CD4-positive, alpha-beta T cell treated with Interleukin-1 beta for 1 hour (primary cell): ENCODE results near the gene TRH.

ENCODE experiments used
- DNase-seq, 2 donors: peaks; one replicate each; pipeline ENCODE4 v3.0.0-alpha.2; 2020 to 2022

Gene TRH, protein sequence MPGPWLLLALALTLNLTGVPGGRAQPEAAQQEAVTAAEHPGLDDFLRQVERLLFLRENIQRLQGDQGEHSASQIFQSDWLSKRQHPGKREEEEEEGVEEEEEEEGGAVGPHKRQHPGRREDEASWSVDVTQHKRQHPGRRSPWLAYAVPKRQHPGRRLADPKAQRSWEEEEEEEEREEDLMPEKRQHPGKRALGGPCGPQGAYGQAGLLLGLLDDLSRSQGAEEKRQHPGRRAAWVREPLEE

DNA sequence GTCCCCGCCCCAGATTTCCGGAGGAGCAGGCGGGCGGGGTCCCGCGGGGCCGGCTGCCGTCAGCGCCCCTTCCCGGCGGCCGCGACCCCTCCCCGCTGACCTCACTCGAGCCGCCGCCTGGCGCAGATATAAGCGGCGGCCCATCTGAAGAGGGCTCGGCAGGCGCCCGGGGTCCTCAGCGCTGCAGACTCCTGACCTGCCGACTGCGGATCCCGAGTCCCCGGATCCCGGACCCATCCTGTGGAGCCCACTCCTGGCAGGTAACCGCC is at the start of gene TRH:
TSS of gene TRH (plus strand) at position 157 of the 269 bp plus-strand sequence. CDS start 1,097 bp downstream, outside the sequence.
- no peak for DNase-seq

DNA sequence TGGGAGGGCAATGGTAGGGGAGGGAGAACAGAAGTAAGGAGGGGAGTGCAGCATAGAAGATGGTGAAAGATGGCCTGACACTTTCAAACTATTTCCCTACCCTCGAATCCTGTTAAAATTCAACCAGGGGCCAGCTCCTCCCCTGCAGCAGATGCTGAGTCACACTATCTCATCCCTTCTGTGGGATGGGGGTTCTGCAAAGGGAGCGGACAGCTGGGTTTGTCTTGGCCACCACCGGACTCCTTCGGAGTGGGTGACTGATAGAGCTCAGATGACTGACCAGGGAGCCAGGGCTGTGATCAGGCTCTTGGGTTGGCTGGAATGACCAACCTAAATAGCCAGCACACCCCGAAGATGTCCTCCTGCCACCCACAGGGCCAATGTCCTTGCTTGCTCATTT is 47.4 kb upstream of the TRH start:
- DNase-seq: no peak

DNA sequence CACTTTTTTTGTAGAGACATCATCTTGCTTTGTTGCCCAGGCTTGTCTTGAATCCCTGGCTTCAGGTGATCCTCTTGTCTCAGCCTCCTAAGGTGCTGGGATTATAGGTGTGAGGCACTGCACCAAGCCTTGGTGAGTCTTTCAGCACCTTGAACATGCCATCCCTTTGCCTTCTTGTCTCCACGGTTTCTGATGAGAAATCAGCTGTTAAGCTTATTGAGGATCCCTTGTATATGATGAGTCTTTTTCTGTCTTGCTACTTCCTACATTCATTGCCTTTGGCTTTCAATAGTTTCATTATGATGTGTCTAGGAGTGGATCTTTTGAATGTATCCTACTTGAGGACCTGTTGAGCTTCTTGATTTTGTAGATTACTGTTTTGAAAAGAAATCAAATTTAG is 45.1 kb upstream of the TRH start:
- no peak for DNase-seq

- DNase-seq: no peak
Observed at GRCh38 chr3:129933471-129933870, 41.0 kb upstream of the TRH start.

DNA sequence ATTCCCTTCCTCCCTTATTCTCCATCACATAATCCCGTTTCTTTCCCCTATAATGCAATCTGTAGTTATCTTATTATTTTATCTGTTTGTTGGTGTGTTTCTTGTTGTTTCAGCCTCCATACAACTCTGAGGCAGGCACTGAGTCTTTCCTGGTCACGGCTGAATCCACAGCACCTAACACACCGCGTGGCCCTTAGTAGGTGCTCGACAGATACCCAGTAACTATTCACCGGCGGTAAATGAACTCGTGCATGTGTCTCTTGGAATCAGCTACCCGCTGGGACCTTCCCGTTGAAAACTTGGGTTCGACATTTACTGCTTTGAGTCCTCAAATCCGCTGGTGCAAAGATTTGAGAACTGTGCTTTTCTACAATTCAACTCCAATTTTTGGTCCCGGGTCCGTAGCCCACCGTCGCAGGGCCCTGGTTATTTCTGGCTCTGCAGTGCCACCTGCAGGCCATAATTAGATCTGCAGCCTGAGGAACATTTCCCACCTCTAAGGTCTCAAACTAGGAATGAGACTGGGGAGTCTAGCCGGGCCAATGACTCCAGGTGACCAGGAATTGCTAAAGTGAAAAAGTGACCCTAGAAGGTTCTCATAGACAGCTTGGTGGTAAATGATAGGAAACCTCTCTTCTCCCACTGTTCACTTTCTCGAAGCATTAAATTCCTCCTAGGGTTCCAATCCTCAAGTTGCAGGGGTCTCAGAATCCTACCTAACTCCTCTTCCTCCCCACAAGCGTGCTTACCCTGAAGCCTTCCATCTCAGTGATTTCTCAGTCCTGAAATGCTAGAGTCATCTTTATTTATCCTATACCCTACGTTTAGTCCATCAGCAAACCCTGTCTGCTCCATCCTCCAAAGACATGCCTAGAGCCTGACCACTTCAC is 40.0 kb upstream of the TRH start:
- DNase-seq: peak; percentile 11 to 39

GRCh38 chr3:129936757-129937156 is 37.8 kb upstream of the TRH start:
- peak; percentile 31 to 61 for DNase-seq

DNA sequence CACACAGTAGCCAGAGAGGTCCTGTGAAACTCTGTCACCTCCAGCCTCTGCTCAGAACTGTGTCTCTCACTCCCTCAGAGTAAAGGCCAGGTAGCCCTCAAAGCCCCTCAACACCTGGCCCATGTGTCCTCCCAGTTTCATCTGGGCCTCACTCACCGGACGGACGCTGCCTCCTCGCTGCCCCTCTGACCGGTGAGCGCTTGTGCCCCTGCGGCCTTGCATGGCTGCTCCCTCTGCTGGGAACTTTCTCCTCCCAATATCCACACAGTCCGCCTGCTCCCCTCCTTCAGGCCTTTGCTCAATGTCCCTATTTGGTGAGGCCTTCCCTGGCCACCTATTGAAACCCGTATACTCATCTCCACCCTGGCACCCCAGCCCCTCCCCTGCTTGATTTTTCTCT is 36.8 kb upstream of the TRH start:
- no peak for DNase-seq

DNA sequence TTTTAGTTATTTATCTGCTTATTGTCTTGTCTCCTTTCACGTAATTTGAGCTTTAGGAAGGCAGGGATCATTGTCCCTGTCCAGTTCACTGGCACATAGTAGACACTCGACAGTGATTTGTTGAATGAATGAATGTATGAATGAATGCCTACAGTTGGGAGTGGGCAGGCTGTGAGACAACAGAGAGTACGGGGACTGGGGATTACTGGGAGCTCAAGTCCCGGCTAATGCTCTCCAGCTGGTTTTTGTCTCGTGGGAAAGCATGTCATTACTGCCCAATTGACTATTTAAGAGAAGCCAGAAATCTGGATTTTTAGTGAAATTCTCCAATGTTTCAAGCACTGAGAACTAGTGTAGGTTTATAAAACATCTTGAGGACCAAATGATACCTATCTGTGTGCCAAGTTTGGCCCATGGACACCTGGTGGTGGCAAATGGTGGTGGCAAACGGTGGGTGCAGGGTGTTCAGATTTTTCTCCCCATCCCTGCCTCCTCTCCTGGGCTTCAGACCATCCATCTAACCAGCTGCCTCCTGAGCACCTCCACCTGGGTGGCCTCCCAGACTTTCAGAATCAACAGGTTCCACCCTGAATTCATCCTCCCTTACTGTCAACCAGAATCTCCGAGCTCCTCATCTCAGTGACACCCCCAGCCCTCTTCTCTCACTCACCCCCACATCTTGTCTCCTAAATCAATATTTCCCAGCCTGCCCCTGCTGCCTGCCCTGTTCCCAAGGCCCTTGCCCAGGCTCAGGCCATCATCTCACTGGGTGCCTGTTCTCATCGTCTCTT is 36.2 kb upstream of the TRH start:
- no peak for DNase-seq

DNA sequence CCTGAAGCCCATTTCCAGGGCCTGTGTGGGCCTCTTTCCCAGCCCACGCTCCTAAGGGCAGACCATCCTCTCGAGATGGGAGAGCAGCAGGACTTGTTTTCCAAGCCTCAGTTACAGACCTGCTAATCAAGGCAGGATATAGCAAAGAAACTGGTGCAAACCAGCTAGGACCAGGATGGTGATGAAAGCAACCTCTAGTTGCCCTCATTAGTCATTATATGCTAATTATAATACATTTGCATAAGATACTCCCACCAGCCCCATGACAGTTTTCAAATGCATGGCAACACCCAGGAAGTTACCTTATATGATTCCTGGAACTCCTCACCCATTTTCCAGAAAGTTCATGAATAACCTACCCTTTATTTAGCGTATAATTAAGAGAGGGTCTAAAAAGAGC is 34.4 kb upstream of the TRH start:
- no peak for DNase-seq

DNA sequence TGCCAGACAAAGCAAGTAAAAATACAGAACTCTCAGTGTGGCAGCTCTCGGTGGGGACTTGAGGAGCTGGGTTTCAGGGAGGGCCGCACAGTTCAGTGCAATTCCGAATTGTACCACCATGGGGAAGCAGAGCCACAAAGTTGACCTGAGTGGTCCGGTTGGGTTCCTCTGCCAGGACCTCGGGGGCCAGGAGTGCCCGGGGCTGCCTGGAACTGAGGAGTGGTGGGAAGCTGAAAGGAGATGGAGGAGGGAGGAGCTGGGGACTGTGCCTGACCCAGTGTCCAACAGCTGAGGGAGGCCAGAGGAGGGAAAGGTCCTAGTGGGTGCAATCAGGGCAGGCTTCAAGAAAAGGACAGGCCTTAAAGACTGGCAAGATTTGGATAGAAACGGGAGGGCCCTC is 32.2 kb upstream of the TRH start:
- peak; percentile 29 to 42 for DNase-seq

GRCh38 chr3:129943020-129943419 is 31.5 kb upstream of the TRH start:
- DNase-seq: no peak

- DNase-seq: no peak
Observed at GRCh38 chr3:129944709-129945108, 29.8 kb upstream of the TRH start.

DNA sequence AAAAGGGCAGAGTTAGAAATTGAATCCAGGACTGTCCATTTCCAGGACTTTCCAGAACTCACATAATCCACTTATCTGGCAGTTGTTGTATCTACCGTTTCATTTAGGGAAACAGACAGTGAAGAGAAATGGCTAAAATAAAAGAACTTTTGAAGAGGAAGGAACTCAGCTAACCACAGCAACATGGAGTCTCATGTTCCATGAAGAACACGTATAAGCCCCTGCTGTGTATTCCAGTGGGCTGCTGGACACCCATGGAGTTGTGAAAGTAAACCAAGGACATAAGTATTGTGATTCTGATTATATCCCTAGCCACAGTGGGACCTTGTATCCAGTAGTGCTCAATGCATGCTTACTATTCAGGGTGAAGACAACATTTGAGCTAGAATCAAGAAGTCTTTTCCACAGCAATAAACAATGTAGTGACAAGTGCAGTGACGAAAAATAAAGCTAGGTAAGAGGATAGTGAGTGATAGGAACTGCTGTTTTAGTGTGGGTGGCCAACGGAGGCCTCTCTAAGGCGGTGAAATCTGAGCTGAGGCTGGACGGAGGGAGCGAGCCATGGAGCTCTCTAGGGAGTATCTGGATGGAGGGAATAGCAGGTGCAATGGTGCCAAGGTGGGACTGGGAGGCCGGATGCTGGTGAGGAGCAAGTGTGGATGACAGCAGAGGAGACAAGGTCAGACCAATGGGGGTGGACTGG is 26.8 kb upstream of the TRH start:
- DNase-seq: no peak

- no peak for DNase-seq
Observed at GRCh38 chr3:129950318-129951046, 24.0 kb upstream of the TRH start.

GRCh38 chr3:129952556-129953355 is 21.8 kb upstream of the TRH start:
- no peak for DNase-seq

DNA sequence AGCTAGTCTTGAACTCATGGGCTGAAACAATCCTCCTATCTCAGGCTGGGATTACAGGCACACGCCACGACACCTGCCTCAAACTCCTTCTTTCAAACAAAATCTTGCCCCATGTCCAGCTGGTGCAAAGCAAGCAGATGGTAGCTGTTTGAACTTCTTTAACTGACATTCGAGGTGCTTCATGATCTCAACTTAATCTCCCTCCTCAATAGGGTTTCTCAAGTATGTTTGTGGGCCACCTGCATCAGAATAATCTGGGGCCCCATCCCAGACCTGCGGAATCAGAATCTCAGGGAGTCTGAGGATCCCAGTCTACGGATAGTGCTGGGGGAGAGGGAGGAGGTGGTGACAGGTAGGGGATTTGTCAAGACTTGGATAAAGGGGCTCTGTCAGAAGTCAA is 20.9 kb upstream of the TRH start:
- DNase-seq: no peak

- DNase-seq: no peak
Observed at GRCh38 chr3:129954514-129954913, 20.0 kb upstream of the TRH start.

DNA sequence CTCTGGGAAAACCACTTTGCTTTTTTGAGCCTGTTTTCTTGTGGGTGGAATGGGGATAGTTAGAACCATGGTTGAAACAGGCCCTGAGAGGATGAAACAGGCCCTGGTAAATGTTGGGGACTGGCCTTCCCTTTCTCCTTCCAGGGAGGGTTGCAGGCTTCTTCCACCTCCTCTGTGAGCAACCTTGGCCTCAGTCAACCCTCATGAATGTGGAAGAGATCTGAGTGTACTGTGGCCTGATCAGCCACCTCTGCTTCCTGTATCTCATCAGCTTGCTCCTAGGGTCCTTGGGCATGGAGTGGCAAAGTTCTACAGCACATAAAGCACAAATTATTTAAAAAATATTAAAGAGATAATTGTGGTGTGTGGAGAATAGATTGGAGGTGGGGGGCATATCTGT is 17.6 kb upstream of the TRH start:
- DNase-seq: no peak

- DNase-seq: peak in 1 of 2 donors; percentile 45
Observed at GRCh38 chr3:129958755-129959154, 15.8 kb upstream of the TRH start.

DNA sequence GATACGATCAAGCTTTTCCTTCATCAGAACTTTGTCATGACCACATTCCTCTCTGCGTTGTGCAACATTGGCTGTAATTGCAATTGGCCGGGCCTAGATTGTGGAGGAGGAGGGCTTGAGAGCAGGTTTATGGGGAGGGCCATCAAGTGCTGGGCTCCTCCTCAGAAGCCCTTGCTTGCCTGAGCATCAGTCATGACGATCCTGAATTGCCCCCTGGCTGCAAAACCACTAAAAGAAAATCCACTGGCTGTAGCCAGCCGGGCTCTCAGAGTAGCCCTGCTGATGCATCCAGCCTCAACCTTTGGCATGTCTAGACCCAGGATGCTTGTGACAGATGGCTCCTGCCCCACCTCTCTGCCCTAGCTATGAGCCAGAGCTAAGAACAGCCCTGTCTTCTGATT is 13.4 kb upstream of the TRH start:
- no peak for DNase-seq

DNA sequence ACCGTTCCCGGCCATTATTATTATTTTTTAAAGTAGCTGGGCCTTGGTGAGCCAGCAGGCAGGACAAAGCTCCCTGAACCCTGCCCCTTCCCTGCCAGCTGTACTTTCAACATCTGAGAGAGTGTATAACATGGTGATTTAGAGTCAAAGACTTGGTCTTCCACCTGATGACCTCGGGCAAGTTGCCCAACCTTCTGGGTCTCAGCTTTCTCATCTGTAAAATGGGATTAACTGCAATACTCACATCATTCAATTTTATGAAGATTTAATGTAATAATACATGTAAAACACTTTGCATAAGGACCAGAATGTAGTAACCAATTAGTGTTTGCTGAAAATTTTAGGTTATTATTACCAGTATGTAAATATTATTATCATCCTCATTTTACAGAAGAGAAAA is 11.9 kb upstream of the TRH start:
- no peak for DNase-seq

DNA sequence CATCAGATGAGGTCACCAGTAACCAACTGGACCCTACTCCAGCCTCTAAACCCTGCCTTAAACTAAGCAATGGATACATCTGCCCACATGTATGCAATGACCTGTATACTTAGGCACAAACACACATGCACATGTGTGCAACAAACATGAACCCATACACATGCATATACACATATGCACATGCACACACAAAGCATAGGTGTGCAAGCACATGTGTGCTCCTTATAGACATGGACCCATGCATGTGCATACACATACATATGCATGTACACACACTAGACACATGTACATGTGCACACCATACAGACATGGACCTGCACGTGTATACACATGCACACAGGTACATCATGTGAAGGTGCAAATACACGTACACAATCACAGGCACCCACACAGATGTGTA is 8.6 kb upstream of the TRH start:
- no peak for DNase-seq
